Spinal cord (tissue), 10 donors: Measurements from ENCODE around the gene AIP. TPM values are rescaled to one million over a fixed set of nuclear protein-coding genes. Genes with fewer than 3 reads are reported as not detected.

ENCODE experiments used
- DNase-seq, 6 donors: peaks; one replicate each; pipeline versions ENCODE4 v3.0.0 to v3.0.0-alpha.2; 2013 to 2015; ENCODE audit warnings: low spot score in 6 of 6, low read depth in 4 of 6
- H3K27ac ChIP-seq: one replicate; pipeline ENCODE4 v1.5.1; 2013; ENCODE audit warnings: low read depth, low read length, control low read depth
- H3K27me3 ChIP-seq: one replicate; pipeline ENCODE4 v1.6.1; 2013; ENCODE audit warnings: low read length; ENCODE audit not compliant: control insufficient read depth, insufficient read depth
- H3K36me3 ChIP-seq: one replicate; pipeline ENCODE4 v1.6.1; 2013; ENCODE audit warnings: low read length; ENCODE audit not compliant: control insufficient read depth, insufficient read depth
- H3K4me1 ChIP-seq: one replicate; pipeline ENCODE4 v1.6.1; 2013; ENCODE audit warnings: low read length; ENCODE audit not compliant: control insufficient read depth, insufficient read depth
- H3K4me3 ChIP-seq: one replicate; pipeline ENCODE4 v1.5.1; 2013; ENCODE audit warnings: low read depth, low read length, control low read depth
- H3K9me3 ChIP-seq: one replicate; pipeline ENCODE4 v1.6.1; 2013; ENCODE audit warnings: low read length; ENCODE audit not compliant: control insufficient read depth, insufficient read depth
- WGBS: methylation state at CpG from one replicate; pipeline ENCODE4 v1.1.5; 2013; ENCODE audit warnings: missing lambda C conversion rate; ENCODE audit not compliant: insufficient coverage; 5-methylcytosine and 5-hydroxymethylcytosine counted together
- polyA plus RNA-seq, 2 donors: library from polyadenylated mRNA; unstranded; fragments of 120-200 nt; gene quantifications; one replicate each; pipeline ENCODE4 v1.2.1, GENCODE V29; 2013; ENCODE audit not compliant: insufficient read length in 2 of 2
- total RNA-seq, 2 donors: library from RNA; depleted of rRNA in 1 of 2; stranded (reverse); fragments of 120-200 nt in 1 of 2; fragments of >200 nt in 1 of 2; gene quantifications; one replicate each; pipeline versions ENCODE4 v1.2.3 to v1.2.4, GENCODE V29; 2013 to 2014
- donor health status: healthy.

AIP gene
- total and polyA plus RNA-seq, 4 donors: 47.0 to 77.4 (median 65.1) TPM

DNA sequence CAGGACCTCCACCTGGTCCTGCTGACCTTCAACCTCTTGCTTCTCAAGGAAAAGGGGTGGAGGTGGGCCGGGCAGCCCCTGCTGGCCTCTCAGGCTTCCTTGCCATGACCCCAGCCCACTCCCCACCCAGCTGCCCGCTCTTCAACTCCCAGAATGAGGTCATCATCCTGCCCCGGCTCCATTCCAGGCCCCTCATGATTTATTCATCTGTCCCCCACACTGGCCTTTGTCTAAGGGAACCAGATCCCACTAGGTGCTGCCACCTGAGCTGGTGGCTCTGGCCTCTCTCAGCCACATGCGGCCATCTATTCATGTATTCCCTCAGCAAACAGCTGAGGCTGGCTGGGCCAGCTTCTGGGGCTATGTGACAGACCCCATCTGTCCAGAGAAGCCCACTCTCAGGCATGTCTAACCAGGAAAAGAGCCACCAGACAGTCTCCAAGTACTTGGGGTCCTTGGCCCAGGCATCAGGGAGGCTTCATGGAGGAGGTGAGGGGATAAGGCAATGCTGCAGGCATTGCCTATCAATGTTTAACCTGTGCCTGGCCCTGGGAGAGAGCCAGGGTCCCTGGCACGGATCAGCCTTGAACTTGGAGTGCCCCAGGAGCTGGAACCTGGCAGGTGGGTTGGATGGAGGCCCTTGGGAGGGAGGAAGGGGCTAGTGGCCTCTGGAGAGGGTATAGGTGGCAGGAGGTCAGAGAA is 42.6 kb downstream of the AIP start:
- DNase-seq: no peak

DNA sequence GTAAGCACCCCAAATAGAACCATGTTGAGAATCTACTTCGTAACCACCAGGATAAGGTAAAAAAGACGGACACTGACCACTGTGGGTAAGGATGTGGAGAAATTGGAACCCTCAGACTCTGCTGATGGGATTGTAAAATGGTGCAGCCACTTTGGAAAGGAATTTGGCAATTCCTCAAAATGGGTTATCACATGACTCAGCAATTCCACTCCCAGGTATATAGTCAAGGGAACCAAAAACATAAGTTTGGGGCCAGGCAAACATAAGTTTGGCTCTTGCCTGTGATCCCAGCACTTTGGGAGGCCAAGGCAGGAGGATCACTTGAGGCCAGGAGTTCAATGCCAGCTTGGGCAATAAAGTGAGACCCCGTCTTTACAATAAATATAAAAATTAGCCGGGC is 45.5 kb downstream of the AIP start:
- Histone ChIP-seq H3K27me3 (no peaks in the 10 kb centered on the region), H3K4me3 (no peak overlapping the region), H3K36me3 (no peaks in the 10 kb centered on the region), H3K27ac (no peak overlapping the region), H3K9me3 (no peaks in the 10 kb centered on the region), H3K4me1 (peaks cover 7% of the 10 kb centered on the region)
- WGBS: 75% methylated on average over 2 of the region's 4 CpGs
- DNase-seq: no peak

More for the DNA sequence above, 42.6 kb downstream of the AIP start:
- Histone ChIP-seq H3K36me3 (no peaks in the 10 kb centered on the region), H3K27me3 (no peaks in the 10 kb centered on the region), H3K9me3 (no peaks in the 10 kb centered on the region), H3K4me3 (no peak overlapping the region), H3K27ac (no peak overlapping the region), H3K4me1 (peaks cover 7% of the 10 kb centered on the region)
- 49% methylated on average over 4 of the region's 5 CpGs for WGBS

DNA sequence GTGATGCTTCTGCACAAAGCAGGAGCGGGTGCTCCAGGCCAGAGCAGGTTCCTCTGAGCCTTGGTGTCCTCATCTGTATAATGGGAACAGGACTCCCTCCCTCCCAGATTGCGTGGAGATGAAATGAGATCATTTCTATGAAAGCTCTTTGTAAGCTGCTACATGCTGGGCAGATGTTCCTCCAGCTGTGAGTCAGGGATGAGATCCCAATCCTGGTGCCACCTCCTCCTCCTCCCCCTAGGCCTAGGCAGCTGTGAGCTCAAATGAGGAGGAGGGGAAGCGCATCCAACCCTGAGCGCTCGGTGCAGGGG is 47.4 kb downstream of the AIP start:
- no peaks in the 10 kb centered on the region for H3K36me3 ChIP-seq
- H3K9me3 ChIP-seq: peaks cover 4% of the 10 kb centered on the region
- H3K4me3 ChIP-seq: no peak overlapping the region
- H3K27me3 ChIP-seq: no peaks in the 10 kb centered on the region
- DNase-seq: peak in 1 of 6 donors; percentile 11
- no peak overlapping the region for H3K27ac ChIP-seq
- 78% methylated on average over 3 of the region's 5 CpGs for WGBS
- no peaks in the 10 kb centered on the region for H3K4me1 ChIP-seq

DNA sequence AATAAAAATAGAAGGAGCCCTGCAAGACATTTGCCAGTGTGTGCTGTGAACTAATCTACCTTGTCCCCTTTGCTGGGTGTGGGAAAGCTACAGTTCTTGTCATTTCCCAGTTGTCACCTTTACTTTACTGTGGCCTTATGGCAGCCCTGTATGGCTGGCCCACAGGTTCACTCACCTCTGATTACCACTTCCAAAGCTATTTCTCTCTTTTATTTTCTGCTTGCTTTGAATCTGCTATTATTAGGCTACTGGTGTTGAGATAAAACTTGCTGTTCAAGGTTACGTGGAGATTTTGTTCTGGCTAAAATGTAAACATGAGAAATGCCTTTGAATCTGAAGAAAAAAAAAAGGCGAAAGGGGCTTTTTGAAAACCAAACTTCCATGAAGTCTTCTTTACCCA is 50.1 kb downstream of the AIP start:
- Histone ChIP-seq H3K9me3 (peaks cover 4% of the 10 kb centered on the region), H3K36me3 (no peaks in the 10 kb centered on the region), H3K27ac (no peak overlapping the region), H3K4me3 (no peak overlapping the region), H3K4me1 (no peaks in the 10 kb centered on the region), H3K27me3 (no peaks in the 10 kb centered on the region)
- DNase-seq: no peak
- 92% methylated on average over 2 of the region's 2 CpGs for WGBS

- H3K4me1 ChIP-seq: no peaks in the 10 kb centered on the region
- 89% methylated on average over 1 of the region's 4 CpGs for WGBS
- H3K9me3 ChIP-seq: peaks cover 4% of the 10 kb centered on the region
- H3K36me3 ChIP-seq: no peaks in the 10 kb centered on the region
- no peak overlapping the region for H3K27ac ChIP-seq
- DNase-seq: no peak
- H3K4me3 ChIP-seq: no peak overlapping the region
- no peaks in the 10 kb centered on the region for H3K27me3 ChIP-seq
These were observed 51.3 kb downstream of the AIP start for GRCh38 chr11:67534070-67534679.

GRCh38 chr11:67535561-67535960 is 52.7 kb downstream of the AIP start:
- no peak for DNase-seq
- peaks cover 4% of the 10 kb centered on the region for H3K9me3 ChIP-seq
- H3K27ac ChIP-seq: no peak overlapping the region
- H3K4me1 ChIP-seq: no peaks in the 10 kb centered on the region
- 71% methylated on average over 1 of the region's 1 CpG for WGBS
- no peaks in the 10 kb centered on the region for H3K36me3 ChIP-seq
- no peak overlapping the region for H3K4me3 ChIP-seq
- H3K27me3 ChIP-seq: no peaks in the 10 kb centered on the region

DNA sequence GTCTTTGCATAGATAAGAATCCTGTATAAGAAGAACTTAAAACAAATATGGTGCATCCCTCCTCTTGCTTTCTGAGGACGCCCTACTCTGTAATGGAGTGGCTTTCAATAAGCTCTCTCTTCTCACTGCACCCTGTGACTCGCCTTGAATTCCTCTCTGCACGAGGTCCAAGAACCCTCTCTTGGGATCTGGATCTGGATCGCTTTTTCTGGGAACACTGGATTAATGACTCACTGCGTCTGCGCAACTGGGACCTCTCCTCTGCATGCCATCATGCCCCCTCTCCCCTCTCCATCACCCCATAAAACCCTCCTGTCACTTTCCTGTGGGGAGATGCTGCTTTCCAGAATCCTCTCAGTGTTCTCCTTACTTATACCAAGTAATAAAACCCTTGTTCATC is 55.5 kb downstream of the AIP start:
- Histone ChIP-seq H3K27me3 (no peaks in the 10 kb centered on the region), H3K27ac (no peak overlapping the region), H3K9me3 (peaks cover 4% of the 10 kb centered on the region), H3K4me1 (no peaks in the 10 kb centered on the region), H3K36me3 (no peaks in the 10 kb centered on the region), H3K4me3 (no peak overlapping the region)
- 78% methylated on average over 5 of the region's 6 CpGs for WGBS
- DNase-seq: no peak

GRCh38 chr11:67538823-67539505 is 56.1 kb downstream of the AIP start:
- Histone ChIP-seq H3K4me1 (no peaks in the 10 kb centered on the region), H3K9me3 (peaks cover 4% of the 10 kb centered on the region), H3K4me3 (no peak overlapping the region), H3K27ac (no peak overlapping the region), H3K27me3 (no peaks in the 10 kb centered on the region), H3K36me3 (no peaks in the 10 kb centered on the region)
- 88% methylated on average over 9 of the region's 10 CpGs for WGBS
- no peak for DNase-seq

DNA sequence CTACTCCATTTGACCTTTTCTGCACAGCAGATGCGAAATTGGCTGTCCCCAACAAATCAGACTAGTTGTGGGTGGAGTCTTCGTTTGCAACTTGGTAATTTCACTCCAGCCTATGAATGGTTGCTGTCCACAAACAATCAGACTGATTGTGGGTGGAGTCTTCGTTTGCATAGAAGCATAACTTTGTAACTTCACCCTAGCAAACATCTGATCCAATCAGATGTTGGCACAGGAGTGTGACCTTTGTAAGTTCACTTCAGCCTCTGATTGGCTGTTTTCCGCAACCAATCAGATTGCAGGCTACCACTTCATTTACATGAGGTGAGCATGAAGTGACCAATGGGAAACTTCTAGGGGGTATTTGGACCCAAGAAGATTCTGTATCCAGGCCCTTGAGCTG is 56.7 kb downstream of the AIP start:
- peaks cover 3% of the 10 kb centered on the region for H3K9me3 ChIP-seq
- H3K27me3 ChIP-seq: no peaks in the 10 kb centered on the region
- H3K4me1 ChIP-seq: no peaks in the 10 kb centered on the region
- no peak for DNase-seq
- H3K36me3 ChIP-seq: no peaks in the 10 kb centered on the region
- H3K4me3 ChIP-seq: no peak overlapping the region
- WGBS: no CpG with 5 or more reads among the region's 4 CpGs
- H3K27ac ChIP-seq: no peak overlapping the region
